HFFc6 (cell line): Measurements from ENCODE around the gene TMEM269. TPM values are rescaled to one million over a fixed set of nuclear protein-coding genes. Genes with fewer than 3 reads are reported as not detected.

Experiments used
- DNase-seq: peaks from one replicate; pipeline ENCODE4 v3.0.0-alpha.2; 2018
- H3K27ac Mint-ChIP-seq: 2 replicates; pipeline ENCODE4 v1.8.0; 2020; ENCODE audit warnings: mild to moderate bottlenecking, mixed read lengths
- H3K27me3 Mint-ChIP-seq: 2 replicates; pipeline ENCODE4 v1.8.0; 2021; ENCODE audit warnings: mild to moderate bottlenecking, moderate library complexity, mixed read lengths; ENCODE audit not compliant: insufficient read depth
- H3K36me3 Mint-ChIP-seq: 2 replicates; pipeline ENCODE4 v1.8.0; 2021; ENCODE audit warnings: low read depth, mixed read lengths
- H3K4me1 Mint-ChIP-seq: 2 replicates; pipeline ENCODE4 v1.8.0; 2020; ENCODE audit warnings: low read depth, mixed read lengths
- H3K4me3 Mint-ChIP-seq: 2 replicates; pipeline ENCODE4 v1.8.0; 2020; ENCODE audit warnings: mild to moderate bottlenecking, moderate library complexity, mixed read lengths
- H3K9me3 Mint-ChIP-seq: 2 replicates; pipeline ENCODE4 v1.8.0; 2020; ENCODE audit warnings: mild to moderate bottlenecking, mixed read lengths
- CTCF ChIP-seq: fragments of 200-600 bp; sonication (generic); IDR thresholded peaks from 2 replicates; pipeline ENCODE4 v1.5.0; 2021; ENCODE audit warnings: antibody characterized with exemption, mild to moderate bottlenecking
- total RNA-seq, 6 experiments: library from RNA; stranded (reverse); fragmentation: NEBNext Ultra II Directional; extraction: Animal tissue kit (Norgen Biotek cat#: 25700); gene quantifications; 2 replicates in 1 of 6; 3 replicates in 5 of 6; pipeline ENCODE4 v1.2.3, GENCODE V29; 2021

Gene TMEM269
- total RNA-seq, 6 experiments from 2014 or later = not detected

- Mint-ChIP-seq H3K27ac (no peak overlapping the region), H3K4me1 (peaks cover 52% of the 10 kb centered on the region), H3K36me3 (peaks cover 21% of the 10 kb centered on the region), H3K4me3 (no peak overlapping the region), H3K9me3 (no peaks in the 10 kb centered on the region), H3K27me3 (no peaks in the 10 kb centered on the region; the same call in 1 of the 2 replicates)
- no peak for DNase-seq
- TF ChIP-seq CTCF = no peak
Observed at GRCh38 chr1:42821690-42822089, 36.9 kb downstream of the TMEM269 start.

GRCh38 chr1:42822800-42823392, 38.1 kb downstream of the TMEM269 start:
- peaks cover 21% of the 10 kb centered on the region for H3K36me3 Mint-ChIP-seq
- peak; percentile 62 for DNase-seq
- H3K27ac Mint-ChIP-seq = peak overlapping the region; percentile 83
- H3K27me3 Mint-ChIP-seq = no peaks in the 10 kb centered on the region; the same call in 1 of the 2 replicates
- H3K4me1 Mint-ChIP-seq = peaks cover 45% of the 10 kb centered on the region
- H3K4me3 Mint-ChIP-seq = peak overlapping the region; percentile 47
- H3K9me3 Mint-ChIP-seq = no peaks in the 10 kb centered on the region
- no peak for TF ChIP-seq CTCF

GRCh38 chr1:42824481-42825035, 39.8 kb downstream of the TMEM269 start:
- no peak for TF ChIP-seq CTCF
- no peak overlapping the region for H3K27ac Mint-ChIP-seq
- H3K4me1 Mint-ChIP-seq = peaks cover 35% of the 10 kb centered on the region
- H3K4me3 Mint-ChIP-seq = no peak overlapping the region
- H3K27me3 Mint-ChIP-seq = no peaks in the 10 kb centered on the region; the same call in 1 of the 2 replicates
- no peaks in the 10 kb centered on the region for H3K9me3 Mint-ChIP-seq
- H3K36me3 Mint-ChIP-seq = peaks cover 13% of the 10 kb centered on the region; the same call in 1 of the 2 replicates
- DNase-seq = no peak

GRCh38 chr1:42825036-42825851, 40.5 kb downstream of the TMEM269 start:
- Mint-ChIP-seq H3K27me3 (no peaks in the 10 kb centered on the region; the same call in 1 of the 2 replicates), H3K4me1 (peaks cover 29% of the 10 kb centered on the region), H3K4me3 (no peak overlapping the region), H3K27ac (no peak overlapping the region), H3K36me3 (peaks cover 13% of the 10 kb centered on the region; the same call in 1 of the 2 replicates), H3K9me3 (no peaks in the 10 kb centered on the region)
- DNase-seq = no peak
- TF ChIP-seq CTCF = no peak

GRCh38 chr1:42830631-42831030, 45.8 kb downstream of the TMEM269 start:
- H3K4me3 Mint-ChIP-seq = no peak overlapping the region
- H3K4me1 Mint-ChIP-seq = no peaks in the 10 kb centered on the region
- TF ChIP-seq CTCF = no peak
- no peak for DNase-seq
- H3K9me3 Mint-ChIP-seq = no peaks in the 10 kb centered on the region
- H3K27me3 Mint-ChIP-seq = no peaks in the 10 kb centered on the region
- H3K36me3 Mint-ChIP-seq = peaks cover 8% of the 10 kb centered on the region
- H3K27ac Mint-ChIP-seq = no peak overlapping the region
